AG04449 (cell line): ENCODE results near the gene GABRB3.

ENCODE experiments used
- CTCF ChIA-PET: fragments of 350-600 bp; formaldehyde crosslinking; extraction: SDS; loops from one replicate; lab custom pipeline; 2021; ENCODE audit warnings: antibody characterized with exemption; lab: Yijun Ruan, JAX
- POLR2A ChIA-PET: fragments of 400-600, 350-600 bp; formaldehyde crosslinking; extraction: SDS; loops from one replicate; lab custom pipeline; 2020; ENCODE audit warnings: antibody characterized with exemption, inconsistent platforms; lab: Yijun Ruan, JAX
- DNase-seq: peaks from one replicate; pipeline ENCODE4 v3.0.0-alpha.2; 2010; ENCODE audit warnings: low read depth, low spot score
- H3K4me3 ChIP-seq: 2 replicates; pipeline ENCODE4 v1.5.1; 2011; ENCODE audit warnings: low read depth, mild to moderate bottlenecking, control low read depth, low read length
- CTCF ChIP-seq: IDR thresholded peaks from one replicate; pipeline ENCODE4 v1.5.1; 2011; ENCODE audit warnings: mild to moderate bottlenecking, moderate library complexity, low read length, control low read depth, inconsistent platforms; ENCODE audit not compliant: insufficient read depth; ENCODE audit errors: missing control alignments

Gene GABRB3

DNA sequence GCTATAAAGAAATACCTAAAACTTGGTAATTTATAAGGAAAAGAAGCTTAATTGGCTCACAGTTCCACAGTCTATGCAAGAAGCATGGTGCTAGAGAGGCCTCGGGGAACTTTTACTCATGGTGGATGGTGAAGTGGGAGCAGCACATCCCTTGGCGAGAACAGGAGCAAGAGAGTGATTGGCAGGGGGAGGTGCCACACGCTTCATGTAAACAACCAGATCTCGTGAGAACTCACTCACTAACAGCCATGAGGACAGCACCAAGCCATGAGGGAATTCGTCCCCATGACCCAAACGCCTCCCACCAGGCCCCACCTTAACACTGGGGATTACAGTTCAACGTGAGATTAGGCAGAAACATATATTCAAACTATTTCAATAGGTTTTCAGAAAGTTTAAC lies 28.0 kb downstream of the GABRB3 start:
- ChIA-PET CTCF (no interaction called here), POLR2A (no interaction called here)
- TF ChIP-seq CTCF = no peak
- no peak for DNase-seq
- H3K4me3 ChIP-seq = no peak overlapping the region

- ChIA-PET POLR2A (no interaction called here), CTCF (no interaction called here)
- H3K4me3 ChIP-seq = no peak overlapping the region
- no peak for DNase-seq
- no peak for TF ChIP-seq CTCF
Measured at GRCh38 chr15:26739791-26740190, 33.1 kb downstream of the GABRB3 start.

DNA sequence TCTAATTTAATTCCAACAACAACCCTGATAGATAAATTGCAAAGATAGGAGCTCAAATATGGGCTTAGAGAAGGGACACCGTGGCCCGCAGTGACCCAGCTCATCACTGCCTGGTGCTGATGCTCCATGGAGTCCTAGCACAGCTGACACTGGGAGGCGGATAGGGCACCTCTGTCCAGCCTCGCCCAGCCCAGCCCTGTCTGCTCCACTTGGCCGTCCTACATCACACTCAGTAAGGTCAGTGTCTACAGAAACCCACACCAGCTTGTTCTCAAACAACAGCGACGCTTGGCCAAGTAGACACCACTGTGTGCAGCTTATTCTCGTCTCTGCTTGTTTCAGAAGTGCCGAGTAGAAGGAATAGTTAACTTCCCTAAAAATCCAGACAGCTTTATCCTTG lies 33.9 kb downstream of the GABRB3 start:
- ChIA-PET POLR2A (no interaction called here), CTCF (no interaction called here)
- DNase-seq = no peak
- H3K4me3 ChIP-seq = no peak overlapping the region
- TF ChIP-seq CTCF = no peak

DNA sequence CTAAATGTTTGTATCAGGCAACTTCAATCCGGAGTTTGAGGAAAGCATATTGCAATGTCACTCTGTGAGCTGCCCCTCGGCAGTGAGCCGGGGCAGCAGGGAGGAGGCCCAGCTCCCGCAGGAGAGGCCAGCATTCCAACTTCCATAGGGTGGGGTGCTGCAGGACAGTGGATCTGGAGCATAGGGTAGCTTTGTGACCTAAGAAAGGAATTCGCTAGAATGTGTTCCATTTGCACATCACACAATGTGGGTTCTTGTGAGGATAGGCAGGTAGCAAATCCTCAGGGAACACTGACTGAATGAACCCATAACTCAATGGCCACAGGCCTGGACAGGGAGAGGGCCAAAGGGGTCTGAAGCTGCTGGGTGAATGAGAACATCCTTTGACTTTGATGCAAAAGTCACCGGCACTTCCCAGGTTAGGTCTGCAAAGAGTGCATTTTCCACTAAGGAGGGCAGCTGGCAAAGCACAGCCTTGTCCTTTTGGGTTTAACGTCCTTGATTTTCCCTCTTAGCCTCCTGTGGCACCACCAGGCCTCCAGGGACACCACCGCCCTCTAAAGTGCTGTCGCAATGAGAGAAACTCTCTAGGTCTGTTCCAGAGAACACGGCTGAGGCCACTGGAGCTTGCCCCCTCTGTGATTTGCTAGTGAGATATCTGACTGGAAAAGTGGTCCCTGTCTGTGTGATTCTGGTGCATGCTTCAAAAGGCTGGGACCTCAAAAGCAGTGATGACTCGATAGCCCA lies 36.2 kb downstream of the GABRB3 start:
- POLR2A ChIA-PET = no interaction called here
- CTCF ChIA-PET = no interaction called here
- DNase-seq = no peak
- no peak for TF ChIP-seq CTCF
- H3K4me3 ChIP-seq = no peak overlapping the region

- POLR2A ChIA-PET = no interaction called here
- TF ChIP-seq CTCF = no peak
- H3K4me3 ChIP-seq = no peak overlapping the region
- CTCF ChIA-PET = no interaction called here
- DNase-seq = no peak
Measured at GRCh38 chr15:26731965-26732364, 40.9 kb downstream of the GABRB3 start.

GRCh38 chr15:26729581-26729980 lies 43.3 kb downstream of the GABRB3 start:
- ChIA-PET POLR2A (no interaction called here), CTCF (no interaction called here)
- H3K4me3 ChIP-seq = no peak overlapping the region
- TF ChIP-seq CTCF = no peak
- DNase-seq = no peak
